Ishikawa (cell line): ENCODE results near the gene P4HTM.

Experiments used
- CEBPB ChIP-seq: IDR thresholded peaks from 2 replicates; pipeline ENCODE4 v1.6.1; 2012
- CREB1 ChIP-seq: IDR thresholded peaks from 2 replicates; pipeline ENCODE4 v1.6.1; 2012; ENCODE audit warnings: low read depth
- EGR1 ChIP-seq: IDR thresholded peaks from 2 replicates; pipeline ENCODE4 v1.6.1; 2012
- EP300 ChIP-seq: IDR thresholded peaks from 2 replicates; pipeline ENCODE4 v1.6.1; 2012; ENCODE audit warnings: borderline replicate concordance
- FOXM1 ChIP-seq: IDR thresholded peaks from 2 replicates; pipeline ENCODE4 v1.6.1; 2012; ENCODE audit warnings: low read depth, borderline replicate concordance
- MAX ChIP-seq: IDR thresholded peaks from 2 replicates; pipeline ENCODE4 v1.6.1; 2012
- NFIC ChIP-seq: IDR thresholded peaks from 2 replicates; pipeline ENCODE4 v1.6.1; 2012
- RAD21 ChIP-seq: IDR thresholded peaks from 2 replicates; pipeline ENCODE4 v1.6.1; 2012; ENCODE audit warnings: low read depth
- TAF1 ChIP-seq: IDR thresholded peaks from 2 replicates; pipeline ENCODE4 v1.6.1; 2012; ENCODE audit warnings: low read depth, mild to moderate bottlenecking
- TCF12 ChIP-seq: IDR thresholded peaks from 2 replicates; pipeline ENCODE4 v1.6.1; 2012; ENCODE audit warnings: low read depth
- TEAD4 ChIP-seq: IDR thresholded peaks from 2 replicates; pipeline ENCODE4 v1.6.1; 2012
- YY1 ChIP-seq: IDR thresholded peaks from 2 replicates; pipeline ENCODE4 v1.6.1; 2012; ENCODE audit warnings: low read depth
- ZBTB7A ChIP-seq: IDR thresholded peaks from 2 replicates; pipeline ENCODE4 v1.6.1; 2012; ENCODE audit warnings: low read depth
- TF ChIP-seq, protein P1 (sequence below): IDR thresholded peaks from 2 replicates; pipeline ENCODE4 v1.6.1; 2012
- TF ChIP-seq, protein P2 (sequence below): IDR thresholded peaks from 2 replicates; pipeline ENCODE4 v1.6.1; 2012; ENCODE audit warnings: low read depth, mild to moderate bottlenecking

The P4HTM gene

GRCh38 chr3:48991851-48992545 lies 2.0 kb downstream of the P4HTM start:
- TF ChIP-seq FOXM1: no peak

GRCh38 chr3:48993834-48994233 lies 3.8 kb downstream of the P4HTM start:
- TF ChIP-seq EP300 (no peak), TEAD4 (no peak), FOXM1 (no peak), TCF12 (no peak), CEBPB (no peak), YY1 (no peak), CREB1 (no peak), RAD21 (no peak), TAF1 (no peak)

DNA sequence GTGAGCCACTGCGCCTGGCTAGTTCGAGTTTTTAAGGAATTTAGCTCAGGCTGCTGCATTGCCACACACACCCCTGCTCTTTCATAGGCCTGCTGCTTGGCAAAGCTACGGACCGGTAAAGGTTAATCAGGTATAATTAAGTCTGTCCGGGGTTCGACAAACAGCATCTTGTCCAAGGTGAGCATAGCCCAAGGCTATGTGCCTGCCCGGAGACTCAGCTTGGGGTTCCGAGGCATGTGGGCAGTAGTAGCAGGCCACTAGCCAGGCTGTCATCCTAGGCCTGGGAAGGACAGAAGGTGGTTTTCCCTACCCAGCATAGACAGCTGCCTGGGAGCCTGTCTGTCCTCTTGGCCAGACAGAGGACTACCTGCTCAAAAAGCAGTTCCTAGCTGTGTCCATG lies 6.6 kb downstream of the P4HTM start:
- TF ChIP-seq CEBPB: no peak
- no peak for TF ChIP-seq RAD21
- no peak for TF ChIP-seq EP300
- no peak for TF ChIP-seq NFIC
- TF ChIP-seq, protein P1, sequence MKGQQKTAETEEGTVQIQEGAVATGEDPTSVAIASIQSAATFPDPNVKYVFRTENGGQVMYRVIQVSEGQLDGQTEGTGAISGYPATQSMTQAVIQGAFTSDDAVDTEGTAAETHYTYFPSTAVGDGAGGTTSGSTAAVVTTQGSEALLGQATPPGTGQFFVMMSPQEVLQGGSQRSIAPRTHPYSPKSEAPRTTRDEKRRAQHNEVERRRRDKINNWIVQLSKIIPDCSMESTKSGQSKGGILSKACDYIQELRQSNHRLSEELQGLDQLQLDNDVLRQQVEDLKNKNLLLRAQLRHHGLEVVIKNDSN: no peak
- TF ChIP-seq EGR1: no peak
- TF ChIP-seq TCF12: no peak
- no peak for TF ChIP-seq ZBTB7A
- TF ChIP-seq, protein P2, sequence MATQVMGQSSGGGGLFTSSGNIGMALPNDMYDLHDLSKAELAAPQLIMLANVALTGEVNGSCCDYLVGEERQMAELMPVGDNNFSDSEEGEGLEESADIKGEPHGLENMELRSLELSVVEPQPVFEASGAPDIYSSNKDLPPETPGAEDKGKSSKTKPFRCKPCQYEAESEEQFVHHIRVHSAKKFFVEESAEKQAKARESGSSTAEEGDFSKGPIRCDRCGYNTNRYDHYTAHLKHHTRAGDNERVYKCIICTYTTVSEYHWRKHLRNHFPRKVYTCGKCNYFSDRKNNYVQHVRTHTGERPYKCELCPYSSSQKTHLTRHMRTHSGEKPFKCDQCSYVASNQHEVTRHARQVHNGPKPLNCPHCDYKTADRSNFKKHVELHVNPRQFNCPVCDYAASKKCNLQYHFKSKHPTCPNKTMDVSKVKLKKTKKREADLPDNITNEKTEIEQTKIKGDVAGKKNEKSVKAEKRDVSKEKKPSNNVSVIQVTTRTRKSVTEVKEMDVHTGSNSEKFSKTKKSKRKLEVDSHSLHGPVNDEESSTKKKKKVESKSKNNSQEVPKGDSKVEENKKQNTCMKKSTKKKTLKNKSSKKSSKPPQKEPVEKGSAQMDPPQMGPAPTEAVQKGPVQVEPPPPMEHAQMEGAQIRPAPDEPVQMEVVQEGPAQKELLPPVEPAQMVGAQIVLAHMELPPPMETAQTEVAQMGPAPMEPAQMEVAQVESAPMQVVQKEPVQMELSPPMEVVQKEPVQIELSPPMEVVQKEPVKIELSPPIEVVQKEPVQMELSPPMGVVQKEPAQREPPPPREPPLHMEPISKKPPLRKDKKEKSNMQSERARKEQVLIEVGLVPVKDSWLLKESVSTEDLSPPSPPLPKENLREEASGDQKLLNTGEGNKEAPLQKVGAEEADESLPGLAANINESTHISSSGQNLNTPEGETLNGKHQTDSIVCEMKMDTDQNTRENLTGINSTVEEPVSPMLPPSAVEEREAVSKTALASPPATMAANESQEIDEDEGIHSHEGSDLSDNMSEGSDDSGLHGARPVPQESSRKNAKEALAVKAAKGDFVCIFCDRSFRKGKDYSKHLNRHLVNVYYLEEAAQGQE: no peak
- TF ChIP-seq TAF1: no peak
- no peak for TF ChIP-seq MAX
- no peak for TF ChIP-seq YY1
- no peak for TF ChIP-seq TEAD4
- no peak for TF ChIP-seq CREB1
- TF ChIP-seq FOXM1: no peak

- TF ChIP-seq, protein P1: no peak
- TF ChIP-seq YY1 (no peak), FOXM1 (no peak), RAD21 (no peak), EGR1 (no peak), CEBPB (no peak), ZBTB7A (no peak), CREB1 (no peak), TAF1 (no peak), TEAD4 (no peak)
Measured at GRCh38 chr3:48997102-48997635, 7.1 kb downstream of the P4HTM start.

DNA sequence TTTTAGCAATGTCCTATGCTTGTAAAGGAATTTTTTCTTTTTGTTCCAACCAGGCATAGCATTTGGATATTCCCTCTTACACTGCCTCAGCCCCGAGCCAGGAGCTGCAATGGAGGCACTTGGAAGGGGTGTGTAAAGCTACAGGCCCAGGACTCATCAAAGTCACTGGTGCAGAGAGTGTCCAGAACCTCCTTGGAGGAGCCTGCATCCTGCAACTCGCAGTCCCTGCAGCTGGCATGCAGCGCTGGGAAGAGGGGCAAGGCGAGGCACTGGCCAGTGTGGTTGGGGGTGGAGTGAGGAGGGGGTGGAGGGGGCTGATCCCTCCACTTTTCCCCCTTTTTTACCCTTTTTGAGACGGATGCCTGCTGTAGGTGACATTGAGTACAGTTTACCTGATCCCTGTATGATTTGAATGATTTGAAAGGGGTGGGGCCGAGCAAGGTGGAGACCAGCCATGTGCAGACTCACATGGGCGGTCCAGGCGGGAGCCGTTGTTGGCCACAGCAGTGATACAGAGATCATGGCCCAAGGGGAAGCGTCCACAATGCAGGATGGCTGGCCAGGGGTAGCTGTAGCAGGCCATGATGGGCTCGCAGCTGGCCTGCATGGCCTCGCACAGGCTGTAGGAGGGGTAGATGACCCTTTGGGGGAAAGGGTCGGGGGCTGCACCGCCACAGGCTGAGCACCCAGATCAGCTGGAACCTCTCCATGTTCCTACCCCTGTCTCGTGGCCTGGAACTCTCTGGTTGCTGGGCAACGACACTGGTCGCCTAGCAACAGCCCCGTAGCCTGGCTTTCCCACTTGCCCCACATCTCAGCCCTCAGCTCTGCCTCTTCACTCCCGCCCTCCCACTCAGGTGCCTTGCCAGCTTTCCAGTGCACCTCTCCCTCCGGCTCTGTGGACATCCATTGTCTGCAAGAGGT lies 7.9 kb downstream of the P4HTM start:
- TF ChIP-seq, protein P1: no peak
- TF ChIP-seq NFIC: no peak
- TF ChIP-seq CEBPB: no peak
- TF ChIP-seq ZBTB7A: no peak
- TF ChIP-seq, protein P2: no peak
- no peak for TF ChIP-seq TCF12
- no peak for TF ChIP-seq EGR1
- no peak for TF ChIP-seq YY1
- no peak for TF ChIP-seq RAD21
- no peak for TF ChIP-seq EP300
- TF ChIP-seq MAX: no peak
- no peak for TF ChIP-seq TEAD4
- no peak for TF ChIP-seq FOXM1
- no peak for TF ChIP-seq CREB1
- TF ChIP-seq TAF1: no peak
